GM23338 (cell line): ENCODE data around the gene MUS81. TPM values are rescaled to one million over a fixed set of nuclear protein-coding genes. Genes with fewer than 3 reads are reported as not detected.

Experiments
- ATAC-seq: fragments of 200-7000 bp; cut with Tn5 transposase; 3 replicates; pipeline ENCODE4 v1.9.1; 2020
- DNase-seq: peaks from one replicate; pipeline ENCODE4 v3.0.0-alpha.2; 2015; ENCODE audit warnings: low spot score
- H2AFZ ChIP-seq: fragments of 200-600 bp; sonication (generic); 2 replicates; pipeline ENCODE4 v1.8.0; 2016; ENCODE audit warnings: antibody characterized with exemption, mild to moderate bottlenecking, moderate library complexity
- H3F3A ChIP-seq: fragments of 200-600 bp; sonication (generic); replicated peaks from 2 replicates; pipeline ENCODE4 v1.8.0; 2017; ENCODE audit warnings: antibody characterized with exemption, mixed run types, low read depth
- H3K27ac ChIP-seq: fragments of 200-600 bp; sonication (generic); 2 replicates; pipeline ENCODE4 v1.6.1; 2016; ENCODE audit warnings: low read depth
- H3K27me3 ChIP-seq: fragments of 200-600 bp; sonication (generic); 2 replicates; pipeline ENCODE4 v1.8.0; 2016; ENCODE audit warnings: mild to moderate bottlenecking, mixed run types, moderate library complexity; ENCODE audit not compliant: insufficient read depth
- H3K36me3 ChIP-seq: fragments of 200-600 bp; sonication (generic); 2 replicates; pipeline ENCODE4 v1.8.0; 2016; ENCODE audit warnings: mild to moderate bottlenecking; ENCODE audit not compliant: insufficient read depth
- H3K4me1 ChIP-seq: fragments of 200-600 bp; sonication (generic); 2 replicates; pipeline ENCODE4 v1.8.0; 2016; ENCODE audit warnings: mild to moderate bottlenecking, moderate library complexity; ENCODE audit not compliant: insufficient read depth
- H3K4me2 ChIP-seq: fragments of 200-600 bp; sonication (generic); 2 replicates; pipeline ENCODE4 v1.7.1; 2017; ENCODE audit warnings: mixed run types
- H3K4me3 ChIP-seq: fragments of 200-600 bp; sonication (generic); 2 replicates; pipeline ENCODE4 v1.6.1; 2016; ENCODE audit warnings: mixed run types
- H3K79me2 ChIP-seq: fragments of 200-600 bp; sonication (generic); replicated peaks from 2 replicates; pipeline ENCODE4 v1.8.0; 2017; ENCODE audit warnings: mild to moderate bottlenecking; ENCODE audit not compliant: insufficient read depth
- H3K9me2 ChIP-seq: fragments of 200-600 bp; sonication (generic); 2 replicates; pipeline ENCODE4 v1.8.0; 2017; ENCODE audit not compliant: insufficient read depth
- H4K20me1 ChIP-seq: fragments of 200-600 bp; sonication (generic); replicated peaks from 2 replicates; pipeline ENCODE4 v1.8.0; 2017; ENCODE audit warnings: mild to moderate bottlenecking; ENCODE audit not compliant: insufficient read depth
- H3K27ac Mint-ChIP-seq: 2 replicates; pipeline ENCODE4 v1.8.0; 2020; ENCODE audit warnings: inconsistent platforms, mild to moderate bottlenecking, moderate library complexity, mixed read lengths
- H3K27me3 Mint-ChIP-seq: 3 replicates; pipeline ENCODE4 v1.8.0; 2022; ENCODE audit warnings: low read depth, mild to moderate bottlenecking, moderate library complexity, mixed read lengths, inconsistent platforms; ENCODE audit not compliant: insufficient read depth, poor library complexity
- H3K36me3 Mint-ChIP-seq: 3 replicates; pipeline ENCODE4 v1.8.0; 2021; ENCODE audit warnings: low read depth, mild to moderate bottlenecking, inconsistent platforms, moderate library complexity, mixed read lengths
- H3K4me1 Mint-ChIP-seq: 3 replicates; pipeline ENCODE4 v1.8.0; 2020; ENCODE audit warnings: mild to moderate bottlenecking, inconsistent platforms, mixed read lengths
- H3K4me3 Mint-ChIP-seq: 3 replicates; pipeline ENCODE4 v1.8.0; 2021; ENCODE audit warnings: moderate library complexity, mild to moderate bottlenecking, inconsistent platforms, mixed read lengths
- H3K9me3 Mint-ChIP-seq: 3 replicates; pipeline ENCODE4 v1.8.0; 2020; ENCODE audit warnings: moderate library complexity, mild to moderate bottlenecking, inconsistent platforms, mixed read lengths
- CREB1 ChIP-seq: fragments of 250-450 bp; sonication (Bioruptor Pico); IDR thresholded peaks from 2 replicates; pipeline ENCODE4 v1.5.0; 2020; ENCODE audit warnings: low read depth, mild to moderate bottlenecking, moderate library complexity
- CTCF ChIP-seq, 2 experiments: fragments of 200-600 bp in 1 of 2; sonication (generic) in 1 of 2; conservative IDR thresholded peaks; 2 replicates each; pipeline versions ENCODE4 v1.5.1 to v1.6.1; 2016 to 2017; ENCODE audit warnings: antibody characterized with exemption in 2 of 2, low read depth in 2 of 2, mild to moderate bottlenecking in 2 of 2, moderate library complexity in 1 of 2
- ETS1 ChIP-seq: IDR thresholded peaks from 2 replicates; pipeline ENCODE4 v1.6.1; 2016; ENCODE audit warnings: antibody characterized with exemption
- EZH2 ChIP-seq: fragments of 200-600 bp; sonication (generic); IDR thresholded peaks from one replicate; pipeline ENCODE4 v1.8.0; 2017; ENCODE audit warnings: antibody characterized with exemption, mild to moderate bottlenecking, low read depth; ENCODE audit not compliant: unreplicated experiment
- JUNB ChIP-seq: IDR thresholded peaks from one replicate; pipeline ENCODE4 v1.6.1; 2016; ENCODE audit warnings: antibody characterized with exemption; ENCODE audit not compliant: unreplicated experiment
- NANOG ChIP-seq: IDR thresholded peaks from 2 replicates; pipeline ENCODE4 v1.6.1; 2016; ENCODE audit warnings: antibody characterized with exemption, borderline replicate concordance
- POLR2AphosphoS5 ChIP-seq: IDR thresholded peaks from 2 replicates; pipeline ENCODE4 v1.6.1; 2016; ENCODE audit warnings: antibody characterized with exemption, low read depth
- ZNF114 ChIP-seq: fragments of 250-450 bp; sonication (Bioruptor Pico); IDR thresholded peaks from 2 replicates; pipeline ENCODE4 v1.5.0; 2020; ENCODE audit warnings: mild to moderate bottlenecking, moderate library complexity
- ZNF462 ChIP-seq: fragments of 250-450 bp; sonication (Bioruptor Pico); IDR thresholded peaks from 2 replicates; pipeline ENCODE4 v1.5.0; 2020; ENCODE audit warnings: mild to moderate bottlenecking, moderate library complexity
- polyA plus RNA-seq: library from polyadenylated mRNA; unstranded; fragments of >200 nt; fragmentation: Nextera tagmentation; extraction: Ambion mirVana; gene quantifications from 2 replicates; pipeline ENCODE4 v1.2.1, GENCODE V29; 2016
- total RNA-seq: library from RNA; depleted of rRNA; stranded (reverse); fragments of >200 nt; shearing (Covaris generic); gene quantifications from 2 replicates; pipeline ENCODE4 v1.2.3, GENCODE V29; 2014

MUS81 gene
- total and polyA plus RNA-seq, 2 experiments from 2014 or later: 38.5 to 48.6 TPM

GRCh38 chr11:65816696-65817095, 43.5 kb upstream of the MUS81 start:
- no peak overlapping the region for H3K4me2 ChIP-seq
- no peak for TF ChIP-seq ZNF114 (CRISPR knock-in tag)
- no peak for TF ChIP-seq JUNB
- no peak for TF ChIP-seq EZH2
- TF ChIP-seq CTCF (conservative IDR thresholded peaks at IDR 0.05; ENCODE audit: low read depth in 2 of 2): no peak
- H4K20me1 ChIP-seq: no peaks in the 10 kb centered on the region
- Mint-ChIP-seq H3K27ac (no peak overlapping the region), H3K4me1 (peaks cover 5% of the 10 kb centered on the region; the same call in 1 of the 3 replicates), H3K9me3 (no peaks in the 10 kb centered on the region), H3K36me3 (no peaks in the 10 kb centered on the region; the same call in 1 of the 3 replicates), H3K27me3 (peaks cover 8% of the 10 kb centered on the region), H3K4me3 (peak overlapping the region; percentile 73; the same call in 1 of the 3 replicates)
- no peaks in the 10 kb centered on the region for H3K36me3 ChIP-seq
- H2AFZ ChIP-seq: no peak overlapping the region
- ATAC-seq (no peak), DNase-seq (no peak)
- no peaks in the 10 kb centered on the region; the same call in 1 of the 2 replicates for H3K4me1 ChIP-seq
- H3K27ac ChIP-seq: no peak overlapping the region
- no peak overlapping the region for H3K4me3 ChIP-seq
- no peaks in the 10 kb centered on the region for H3K9me2 ChIP-seq
- no peaks in the 10 kb centered on the region for H3K79me2 ChIP-seq
- peaks cover 12% of the 10 kb centered on the region for H3K27me3 ChIP-seq
- H3F3A ChIP-seq: 0 out of 2 replicates have a peak, but pooled peaks cover 4% of the 10 kb centered on the region

- no peak overlapping the region for H3K27ac ChIP-seq
- H3K27ac Mint-ChIP-seq: no peak overlapping the region
- H4K20me1 ChIP-seq: no peaks in the 10 kb centered on the region
- H3F3A ChIP-seq: 0 out of 2 replicates have a peak, but pooled peaks cover 4% of the 10 kb centered on the region
- peak overlapping the region; percentile 95 for H2AFZ ChIP-seq
- no peaks in the 10 kb centered on the region; the same call in 1 of the 3 replicates for H3K36me3 Mint-ChIP-seq
- H3K9me2 ChIP-seq: no peaks in the 10 kb centered on the region
- H3K9me3 Mint-ChIP-seq: no peaks in the 10 kb centered on the region
- H3K4me2 ChIP-seq: peak overlapping the region; percentile 93
- no peaks in the 10 kb centered on the region for H3K79me2 ChIP-seq
- peak overlapping the region; percentile 71 for H3K4me3 ChIP-seq
- DNase-seq: no peak
- ATAC-seq: no peak
- peaks cover 8% of the 10 kb centered on the region for H3K27me3 Mint-ChIP-seq
- TF ChIP-seq CTCF (conservative IDR thresholded peaks at IDR 0.05; ENCODE audit: low read depth in 2 of 2) (no peak), CREB1 (no peak), NANOG (no peak), ZNF462 (CRISPR knock-in tag) (no peak), JUNB (no peak), ETS1 (no peak), EZH2 (no peak), POLR2AphosphoS5 (no peak)
- peak overlapping the region; percentile 73 for H3K4me3 Mint-ChIP-seq
- no peaks in the 10 kb centered on the region; the same call in 1 of the 2 replicates for H3K4me1 ChIP-seq
- no peaks in the 10 kb centered on the region for H3K36me3 ChIP-seq
- H3K4me1 Mint-ChIP-seq: peaks cover 5% of the 10 kb centered on the region; the same call in 1 of the 3 replicates
- peaks cover 12% of the 10 kb centered on the region for H3K27me3 ChIP-seq
Observed at GRCh38 chr11:65817312-65817834, 42.9 kb upstream of the MUS81 start.
